ENCODE measurements around the gene RAB36.

RAB36 gene

DNA sequence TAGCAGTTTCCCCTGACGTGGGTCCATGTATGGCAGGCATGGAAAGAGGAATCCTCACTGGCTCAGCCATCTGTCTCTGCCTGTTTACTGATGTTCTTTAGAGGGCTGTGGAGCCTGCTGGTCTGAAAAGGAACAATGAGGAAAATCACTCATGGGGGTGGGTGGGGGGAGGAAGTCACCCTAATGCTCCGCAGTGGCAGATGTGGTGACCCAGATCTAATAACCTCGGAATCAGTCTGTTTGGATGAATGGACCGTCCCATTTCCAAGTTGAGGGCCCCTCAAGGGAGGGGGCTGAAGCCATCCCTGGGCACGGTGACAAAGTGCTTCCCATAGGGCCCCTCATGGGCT lies 39.5 kb downstream of the RAB36 start:
- Histone ChIP-seq H3K4me1 (ENCODE audit: insufficient read depth, low read length) (peaks cover 55% of the 10 kb centered on the region), H3K36me3 (ENCODE audit: insufficient read depth, low read length) (peaks cover 47% of the 10 kb centered on the region), H3K4me3 (ENCODE audit: low read depth in 1 of 2, low read length in 2 of 2) (peak overlapping the region in 1 of 2 experiments; percentile 31; a peak in 2 of 4 replicates), H4K20me1 (ENCODE audit: insufficient read depth, low read length) (peaks cover 64% of the 10 kb centered on the region), H3K9me3 (ENCODE audit: insufficient read depth, low read length, severe bottlenecking) (no peaks in the 10 kb centered on the region), H3K27me3 (ENCODE audit: insufficient read depth, low read length, poor library complexity) (no peaks in the 10 kb centered on the region), H3K27ac (ENCODE audit: low read length) (peak overlapping the region; percentile 40; the same call in 1 of the 2 replicates), H3K4me2 (ENCODE audit: insufficient read depth, low read length) (peak overlapping the region; percentile 95), H3K9ac (ENCODE audit: low read depth, low read length) (peak overlapping the region; percentile 11; the same call in 1 of the 2 replicates), H3K79me2 (ENCODE audit: insufficient read depth, low read length) (peaks cover 89% of the 10 kb centered on the region), H2AFZ (ENCODE audit: low read depth, low read length) (no peak overlapping the region)
- ATAC-seq (ENCODE audit: insufficient read depth, low read depth) (no peak), DNase-seq (no peak)
- TF ChIP-seq CTCF (IDR thresholded peaks at IDR 0.05; ENCODE audit: borderline replicate concordance, extremely low read depth, low read length, poor library complexity, severe bottlenecking) (no peak), EZH2 (IDR thresholded peaks at IDR 0.05; ENCODE audit: borderline replicate concordance, low read depth, low read length, severe bottlenecking) (no peak)

- Histone ChIP-seq H3K9ac (ENCODE audit: low read depth, low read length) (no peak overlapping the region), H2AFZ (ENCODE audit: low read depth, low read length) (no peak overlapping the region), H3K27ac (ENCODE audit: low read length) (no peak overlapping the region), H4K20me1 (ENCODE audit: insufficient read depth, low read length) (peaks cover 75% of the 10 kb centered on the region), H3K27me3 (ENCODE audit: insufficient read depth, low read length, poor library complexity) (no peaks in the 10 kb centered on the region), H3K36me3 (ENCODE audit: insufficient read depth, low read length) (peaks cover 58% of the 10 kb centered on the region), H3K4me1 (ENCODE audit: insufficient read depth, low read length) (peaks cover 39% of the 10 kb centered on the region), H3K9me3 (ENCODE audit: insufficient read depth, low read length, severe bottlenecking) (no peaks in the 10 kb centered on the region), H3K4me2 (ENCODE audit: insufficient read depth, low read length) (no peak overlapping the region), H3K79me2 (ENCODE audit: insufficient read depth, low read length) (peaks cover 99% of the 10 kb centered on the region), H3K4me3 (ENCODE audit: low read depth in 1 of 2, low read length in 2 of 2) (no peak overlapping the region)
- no peak for TF ChIP-seq CTCF (IDR thresholded peaks at IDR 0.05; ENCODE audit: borderline replicate concordance, extremely low read depth, low read length, poor library complexity, severe bottlenecking)
- TF ChIP-seq EZH2 (IDR thresholded peaks at IDR 0.05; ENCODE audit: borderline replicate concordance, low read depth, low read length, severe bottlenecking), result no peak
- DNase-seq (no peak), ATAC-seq (ENCODE audit: insufficient read depth, low read depth) (no peak)
These were observed 41.9 kb downstream of the RAB36 start for GRCh38 chr22:23187211-23187610.

- 0 out of 2 replicates have a peak overlapping the region, but pooled peaks have one; percentile 37 for H3K27ac ChIP-seq (ENCODE audit: low read length)
- H3K9me3 ChIP-seq (ENCODE audit: insufficient read depth, low read length, severe bottlenecking), result no peaks in the 10 kb centered on the region
- no peak overlapping the region for H2AFZ ChIP-seq (ENCODE audit: low read depth, low read length)
- H3K27me3 ChIP-seq (ENCODE audit: insufficient read depth, low read length, poor library complexity), result no peaks in the 10 kb centered on the region
- H3K4me3 ChIP-seq (ENCODE audit: low read depth in 1 of 2, low read length in 2 of 2), result no peak overlapping the region
- H3K4me1 ChIP-seq (ENCODE audit: insufficient read depth, low read length), result peaks cover 30% of the 10 kb centered on the region
- peaks cover 76% of the 10 kb centered on the region for H4K20me1 ChIP-seq (ENCODE audit: insufficient read depth, low read length)
- DNase-seq (no peak), ATAC-seq (ENCODE audit: insufficient read depth, low read depth) (no peak)
- TF ChIP-seq CTCF (IDR thresholded peaks at IDR 0.05; ENCODE audit: borderline replicate concordance, extremely low read depth, low read length, poor library complexity, severe bottlenecking) (no peak), EZH2 (IDR thresholded peaks at IDR 0.05; ENCODE audit: borderline replicate concordance, low read depth, low read length, severe bottlenecking) (no peak)
- peaks cover 99% of the 10 kb centered on the region for H3K79me2 ChIP-seq (ENCODE audit: insufficient read depth, low read length)
- H3K4me2 ChIP-seq (ENCODE audit: insufficient read depth, low read length), result no peak overlapping the region
- H3K36me3 ChIP-seq (ENCODE audit: insufficient read depth, low read length), result peaks cover 59% of the 10 kb centered on the region
- H3K9ac ChIP-seq (ENCODE audit: low read depth, low read length), result no peak overlapping the region
These were observed 42.8 kb downstream of the RAB36 start for GRCh38 chr22:23187871-23188700.
